Fibroblast of skin of right biceps (primary cell): ENCODE data around the gene AP1M1.
"Not testable (repeated sequence)": the region's sequence is repeated elsewhere in the genome, so short reads cannot be mapped to it uniquely, and the experiment has no call there.

ENCODE experiments used
- DNase-seq: peaks from one replicate; pipeline ENCODE4 v3.0.0-alpha.2; 2013

AP1M1 gene

GRCh38 chr19:16265890-16266585, 68.3 kb downstream of the AP1M1 start:
- no peak for DNase-seq

- DNase-seq = no peak
Observed at GRCh38 chr19:16266586-16266942, 68.9 kb downstream of the AP1M1 start.

DNA sequence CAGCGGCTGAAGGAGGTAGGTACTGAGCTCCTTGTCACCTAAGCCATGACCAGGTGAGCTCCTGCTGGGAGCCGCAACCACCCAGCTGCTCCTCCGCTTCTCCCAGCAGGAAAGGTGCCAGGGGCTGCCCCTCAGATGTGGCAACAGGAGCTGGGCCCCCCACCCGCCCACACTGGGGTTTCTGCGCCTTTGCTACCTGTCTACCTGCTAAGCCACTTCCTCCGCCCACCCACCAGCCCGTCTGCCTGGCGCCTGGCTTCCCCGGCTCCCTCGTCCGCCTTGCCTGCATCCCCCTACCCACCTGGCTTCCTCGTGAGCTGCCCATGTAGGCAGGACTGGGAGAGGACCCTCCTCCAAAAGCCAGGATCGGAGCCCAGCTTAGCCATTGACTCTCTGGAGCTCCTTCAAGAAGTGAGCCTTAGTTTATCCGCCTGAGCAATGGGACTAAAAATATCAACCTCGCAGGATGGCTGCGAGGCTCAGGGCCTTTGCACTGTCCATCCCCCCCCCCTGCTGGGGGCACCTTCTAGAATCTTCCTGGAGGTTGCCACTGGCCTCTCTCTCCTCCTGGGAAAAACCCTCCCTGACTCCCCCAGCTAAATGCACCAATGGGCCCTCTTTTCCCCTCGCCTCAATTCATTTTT, 71.1 kb downstream of the AP1M1 start:
- no peak for DNase-seq

GRCh38 chr19:16272945-16273344, 75.2 kb downstream of the AP1M1 start:
- DNase-seq = peak; percentile 51

DNA sequence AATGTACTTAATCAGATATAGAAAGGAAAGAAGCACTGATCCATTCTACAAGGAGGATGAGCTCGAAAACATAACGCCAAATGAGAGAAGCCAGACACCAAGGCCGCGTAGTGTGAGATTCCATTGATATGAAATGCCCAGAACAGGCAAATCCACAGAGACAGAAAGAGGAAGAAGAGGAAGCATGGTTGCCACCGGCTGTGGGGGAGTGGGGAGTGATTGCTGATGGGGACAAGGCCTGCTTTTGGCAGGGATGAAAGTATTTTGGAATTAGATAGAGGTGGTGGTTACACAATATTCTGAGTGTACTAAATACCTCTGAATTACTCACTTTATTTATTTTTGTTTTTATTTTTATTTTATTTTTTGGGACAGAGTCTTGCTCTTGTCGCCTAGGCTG, 76.7 kb downstream of the AP1M1 start:
- no peak for DNase-seq

GRCh38 chr19:16280306-16280705, 82.6 kb downstream of the AP1M1 start:
- DNase-seq = no peak

DNA sequence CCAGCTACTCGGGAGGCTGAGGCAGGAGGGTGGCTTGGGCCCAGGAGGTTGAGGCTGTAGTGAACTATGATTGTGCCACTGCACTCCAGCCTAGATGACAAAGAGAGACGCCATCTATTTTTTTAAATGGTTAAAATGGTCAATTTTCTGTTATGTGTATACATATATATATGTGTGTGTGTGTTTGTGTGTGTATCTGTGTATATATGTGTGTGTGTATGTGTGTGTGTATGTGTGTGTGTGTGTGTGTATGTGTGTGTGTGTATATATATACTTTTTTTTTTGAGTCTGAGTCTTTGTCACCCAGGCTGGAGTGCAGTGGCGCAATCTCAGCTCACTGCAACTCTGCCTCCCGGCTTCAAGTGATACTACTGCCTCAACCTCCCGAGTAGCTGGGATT, 84.0 kb downstream of the AP1M1 start:
- DNase-seq = no peak

DNA sequence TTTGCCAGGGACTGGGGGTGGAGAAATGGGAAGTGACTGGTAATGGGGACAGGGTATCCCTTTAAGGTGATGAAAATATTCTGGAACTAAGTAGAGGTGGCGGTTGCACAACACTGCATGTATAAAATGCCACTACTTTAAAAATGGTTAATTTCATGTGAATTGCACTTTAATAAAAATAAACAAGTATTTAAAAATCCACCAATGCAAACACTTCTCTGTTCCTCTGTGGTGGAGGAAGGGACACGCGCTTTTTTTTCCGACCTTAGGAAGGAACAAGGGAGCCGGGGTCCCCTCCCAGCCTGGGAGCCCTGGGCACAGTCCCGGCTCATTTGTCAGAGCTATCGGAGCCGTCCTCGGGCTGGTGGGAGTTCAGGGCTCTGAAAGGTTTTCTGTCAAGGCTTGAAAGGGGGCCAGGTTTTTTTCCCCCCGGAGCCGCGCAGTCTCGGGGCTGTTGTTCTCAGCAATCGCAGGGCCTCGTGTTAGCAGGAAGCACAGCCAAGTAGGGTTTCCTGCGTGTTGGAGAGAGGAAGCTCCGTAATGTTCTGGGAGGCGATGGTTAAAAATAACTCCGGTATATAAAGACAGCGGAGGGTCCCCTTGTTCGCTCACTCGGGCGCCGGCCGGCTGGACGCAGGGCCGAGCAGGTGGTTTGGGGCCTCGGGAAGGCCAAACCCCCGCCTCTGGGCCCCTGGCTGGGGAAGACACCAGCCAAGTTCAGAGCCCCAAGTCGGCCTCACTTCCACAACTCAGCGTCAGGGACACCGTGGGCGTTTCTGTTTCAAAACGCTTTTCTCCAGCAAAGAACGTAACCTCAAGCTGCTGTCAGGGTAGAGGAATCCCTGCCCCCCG, 85.7 kb downstream of the AP1M1 start:
- peak; percentile 74 for DNase-seq

DNA sequence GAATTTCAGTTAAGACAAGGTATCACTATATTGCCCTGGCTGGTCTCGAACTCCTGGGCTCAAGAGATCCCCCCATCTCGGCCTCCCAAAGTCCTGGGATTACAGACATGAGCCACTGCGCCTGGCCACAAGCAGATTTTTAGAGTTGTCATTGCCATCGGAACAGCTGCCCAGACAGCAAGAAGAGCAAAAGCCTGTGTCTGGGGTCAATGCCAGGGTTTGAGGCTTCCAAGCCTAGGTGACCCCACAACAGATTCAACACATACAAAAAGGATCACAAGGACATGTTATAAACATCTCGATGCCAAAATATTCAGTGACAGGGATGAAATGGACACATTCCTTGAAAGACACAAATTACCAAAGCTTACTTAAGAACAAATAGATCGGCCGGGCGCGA, 86.8 kb downstream of the AP1M1 start:
- DNase-seq = no peak

GRCh38 chr19:16285079-16285478, 87.4 kb downstream of the AP1M1 start:
- DNase-seq = not testable (repeated sequence)

- peak; percentile 15 for DNase-seq
Observed at GRCh38 chr19:16285769-16286498, 88.2 kb downstream of the AP1M1 start.

DNA sequence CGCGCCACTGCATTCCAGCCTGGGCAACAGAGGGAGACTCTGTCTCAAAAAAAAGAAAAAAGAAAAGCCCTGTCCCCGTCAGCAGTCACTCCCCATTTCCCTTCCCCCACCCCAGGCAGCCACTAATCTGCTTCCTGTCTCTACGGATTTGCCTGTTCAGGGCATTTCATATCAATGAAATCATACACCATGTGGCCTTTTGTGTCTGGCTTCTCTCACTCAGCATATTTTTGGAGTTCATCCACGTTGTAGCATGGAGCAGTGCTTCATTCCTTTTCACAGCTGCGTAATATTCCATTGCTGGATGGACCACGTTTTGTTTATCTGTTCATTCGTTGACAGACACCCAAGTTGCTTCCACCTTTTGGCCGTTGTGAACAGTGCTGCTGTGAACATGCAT, 90.8 kb downstream of the AP1M1 start:
- DNase-seq = peak; percentile 68

GRCh38 chr19:16289594-16289993, 91.9 kb downstream of the AP1M1 start:
- DNase-seq = no peak

DNA sequence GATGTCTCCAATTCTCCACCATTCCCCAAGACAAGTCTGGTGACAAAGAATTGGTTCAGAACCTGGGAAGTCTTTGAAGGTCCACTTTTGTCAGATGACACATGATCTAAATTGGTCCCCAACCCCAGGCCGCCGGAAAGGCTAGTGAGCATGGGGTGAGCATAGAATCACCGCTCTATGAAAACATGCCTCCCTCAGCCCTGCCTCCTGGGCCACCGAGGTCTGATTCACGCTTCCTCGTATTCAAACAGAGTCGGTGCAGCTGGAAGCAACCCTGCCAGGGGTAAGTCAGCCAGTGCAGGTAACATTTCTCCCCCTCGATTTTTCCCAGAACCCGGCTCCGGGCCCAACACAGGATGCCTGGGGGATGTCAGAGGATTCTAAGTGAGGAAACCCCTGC, 93.0 kb downstream of the AP1M1 start:
- DNase-seq = no peak

GRCh38 chr19:16293118-16294091, 95.7 kb downstream of the AP1M1 start:
- peak; percentile 91 for DNase-seq

DNA sequence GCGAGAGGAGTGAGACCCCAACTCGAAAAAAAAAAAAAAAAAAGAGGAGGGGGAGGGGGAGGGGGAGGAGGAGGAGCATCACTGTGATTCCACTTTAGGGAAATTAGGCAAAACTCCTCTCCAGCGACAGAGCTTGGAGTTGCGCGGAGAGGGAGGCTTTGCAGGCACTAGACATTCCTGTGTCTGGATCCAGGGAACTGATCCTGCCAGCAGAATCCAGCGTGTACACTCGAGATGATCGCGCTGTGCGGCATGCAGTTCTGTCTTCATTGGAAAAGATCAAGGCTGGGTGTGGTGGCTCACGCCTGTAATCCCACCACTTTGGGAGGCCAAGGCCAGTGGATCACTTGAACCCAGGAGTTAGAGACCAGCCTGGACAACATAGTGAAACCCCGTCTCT, 97.3 kb downstream of the AP1M1 start:
- peak; percentile 34 for DNase-seq
